HG02588 (cell line): ENCODE measurements around the gene MOB3B.

ENCODE experiments used
- ATAC-seq: cut with Tn5 transposase; IDR thresholded peaks from one replicate; pipeline ENCODE4 v1.9.1; 2021; ENCODE audit warnings: mild to moderate bottlenecking, moderate library complexity; ENCODE audit not compliant: unreplicated experiment

The MOB3B gene

DNA sequence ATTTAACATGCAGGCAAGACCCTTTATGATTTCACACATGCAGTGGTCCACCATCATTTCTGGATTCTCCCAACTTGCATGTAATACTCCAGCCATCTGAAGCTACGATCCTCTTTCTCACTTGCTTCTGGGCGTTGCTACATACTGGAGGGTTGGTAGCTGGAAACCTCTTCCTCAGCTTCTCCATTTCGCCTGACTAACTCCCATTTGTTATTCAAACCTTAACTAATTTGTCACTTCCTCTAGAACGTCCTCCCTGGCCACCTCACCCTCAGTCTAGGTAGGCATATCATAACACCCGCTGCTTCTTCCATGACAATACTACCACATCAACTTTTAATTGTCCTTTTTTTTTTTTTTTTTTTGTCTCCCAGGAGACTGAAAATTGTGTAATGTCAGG is 160.0 kb downstream of the MOB3B start:
- ATAC-seq = no peak

DNA sequence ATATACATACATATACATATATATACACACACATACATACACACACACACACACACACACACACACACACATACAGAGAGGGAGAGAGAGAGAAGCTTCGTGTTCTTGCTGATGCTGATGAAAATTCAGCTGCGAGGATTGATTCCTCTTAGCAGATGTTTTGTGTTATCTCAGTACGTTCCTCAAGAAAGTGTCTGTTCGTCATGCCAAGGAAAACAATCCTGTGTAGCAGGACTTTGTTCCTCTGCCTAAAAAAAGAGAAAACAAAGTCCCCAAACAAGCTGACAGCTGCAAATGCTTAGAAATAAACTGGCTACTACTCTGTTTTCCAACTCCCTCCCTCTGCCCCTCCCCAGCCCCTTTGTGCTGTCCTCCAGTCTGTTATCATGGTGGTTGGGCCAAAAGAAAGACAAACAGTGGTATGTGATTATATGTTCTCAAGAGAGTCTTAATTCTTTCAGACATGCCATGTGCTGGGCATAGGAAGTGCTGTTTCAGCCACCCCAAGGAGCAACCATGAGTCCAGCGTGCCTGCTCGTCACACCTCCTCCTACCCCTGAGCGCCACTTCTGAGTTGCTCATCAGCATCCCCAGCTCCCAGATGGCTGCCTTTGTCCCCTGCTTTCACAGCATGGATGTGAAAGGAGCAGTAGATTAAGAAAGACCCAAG is 161.2 kb downstream of the MOB3B start:
- ATAC-seq = no peak

DNA sequence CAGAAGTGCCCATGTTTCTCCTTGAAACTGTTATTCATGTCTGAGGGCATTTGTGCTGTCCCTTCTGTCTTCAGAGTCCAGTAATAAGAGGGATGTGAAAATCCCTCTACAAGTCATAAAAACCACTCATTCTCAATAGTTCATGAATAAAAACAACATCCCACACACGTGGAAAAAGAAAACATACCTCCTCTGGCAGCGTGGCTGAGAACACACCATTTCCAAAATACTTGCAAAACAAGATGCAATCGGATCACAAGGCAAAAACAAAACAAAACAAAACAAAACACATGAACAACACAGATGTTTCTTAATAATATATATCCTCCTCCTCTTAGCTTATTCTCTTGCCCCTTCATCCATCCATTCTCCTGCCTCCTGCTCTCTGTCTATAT is 161.7 kb downstream of the MOB3B start:
- no peak for ATAC-seq

DNA sequence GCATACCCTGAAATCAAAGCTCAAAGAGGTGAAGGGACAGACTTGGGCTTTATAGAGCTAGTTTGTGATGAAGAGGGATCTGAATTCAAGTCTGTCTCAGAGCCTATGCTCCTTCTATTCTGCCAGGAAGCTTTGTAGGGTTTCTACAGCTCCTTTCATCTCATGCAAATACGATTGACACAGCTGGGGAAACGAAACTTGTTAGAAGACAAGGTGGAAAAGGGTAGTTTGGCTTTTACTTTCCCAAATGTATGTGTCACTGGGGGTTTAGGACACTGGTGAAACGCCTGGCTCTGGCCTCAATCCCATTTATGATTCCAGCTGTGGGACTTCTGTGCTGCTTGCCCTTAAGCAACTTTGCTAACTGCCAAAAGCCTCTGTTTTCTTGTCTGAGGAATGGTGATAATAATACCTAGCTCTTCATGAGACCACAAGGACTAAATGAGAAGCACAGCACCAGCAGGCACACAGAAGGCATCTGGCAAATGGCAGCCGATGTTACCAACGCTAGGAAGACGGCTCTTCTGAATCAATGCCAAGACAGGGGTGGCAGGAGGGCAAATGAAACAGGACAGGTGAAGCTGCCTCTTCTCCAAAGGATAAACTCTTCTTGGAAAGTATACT is 162.3 kb downstream of the MOB3B start:
- ATAC-seq = peak; percentile 82

DNA sequence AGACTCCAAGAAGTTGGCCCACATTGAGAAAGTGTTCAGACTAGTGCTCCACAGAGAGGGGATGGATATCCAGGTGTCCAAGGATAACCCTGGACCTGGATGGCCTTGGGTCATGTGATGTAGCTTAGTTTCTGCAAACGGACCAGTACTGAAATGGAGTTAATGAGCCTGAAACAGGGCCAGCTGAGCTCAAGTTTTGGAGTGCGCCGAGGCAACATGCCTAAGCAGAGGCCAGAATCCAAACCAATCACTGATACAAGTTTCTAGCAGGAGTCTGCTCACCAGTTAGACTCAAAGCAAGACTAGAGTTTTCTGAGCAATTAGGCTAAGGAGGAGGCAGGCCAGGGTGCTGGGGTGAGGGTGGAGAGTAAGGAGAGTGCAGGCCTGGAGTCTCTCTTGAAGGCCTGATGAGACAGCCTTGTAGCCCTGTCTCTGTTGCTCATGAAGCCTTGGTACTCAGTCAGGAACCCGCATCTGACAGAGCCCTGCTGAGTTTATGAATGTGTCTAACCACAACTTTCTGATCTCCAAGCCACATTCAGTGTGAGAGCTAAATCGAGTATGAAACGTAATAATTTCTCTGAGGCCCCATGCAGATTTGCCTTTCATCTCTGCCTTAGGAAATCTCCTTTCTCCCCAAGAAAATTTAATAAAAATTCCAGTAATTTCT is 163.8 kb downstream of the MOB3B start:
- ATAC-seq = peak; percentile 80

DNA sequence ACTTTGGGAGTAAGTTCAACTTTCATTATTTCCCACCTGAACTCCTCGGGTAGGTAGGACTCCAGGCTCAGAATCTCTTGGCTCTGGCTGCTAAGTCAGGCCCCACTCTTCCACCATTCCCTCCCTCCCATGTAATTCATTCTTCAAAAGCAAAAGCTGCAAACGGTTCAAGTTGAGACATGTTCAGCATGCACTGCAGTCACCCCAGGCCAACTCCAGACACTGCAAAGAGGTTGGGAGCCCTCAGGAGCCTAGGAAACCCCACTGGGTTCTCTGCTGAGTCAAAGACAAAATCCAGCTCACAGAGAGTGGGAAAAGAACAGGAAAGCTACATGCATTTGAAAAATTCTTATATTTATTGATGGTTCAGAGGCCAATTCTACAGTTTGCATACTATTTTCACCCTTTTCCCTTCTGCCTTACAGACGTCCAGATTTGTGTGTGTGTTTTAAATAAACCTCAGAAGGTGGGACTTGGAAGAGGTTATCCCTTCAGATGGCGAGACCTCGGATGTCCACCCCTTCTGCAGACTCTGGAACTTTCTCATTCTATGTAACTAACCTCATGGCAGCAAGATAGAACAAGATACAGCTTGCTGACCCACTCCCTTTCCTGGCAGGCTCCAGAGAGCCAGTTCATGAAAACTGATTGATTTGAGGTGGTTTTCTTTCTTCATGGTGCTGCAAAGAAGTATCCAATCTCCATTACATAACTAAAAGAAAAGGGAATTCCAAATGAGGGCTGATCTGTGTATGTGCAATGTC is 167.0 kb downstream of the MOB3B start:
- no peak for ATAC-seq

DNA sequence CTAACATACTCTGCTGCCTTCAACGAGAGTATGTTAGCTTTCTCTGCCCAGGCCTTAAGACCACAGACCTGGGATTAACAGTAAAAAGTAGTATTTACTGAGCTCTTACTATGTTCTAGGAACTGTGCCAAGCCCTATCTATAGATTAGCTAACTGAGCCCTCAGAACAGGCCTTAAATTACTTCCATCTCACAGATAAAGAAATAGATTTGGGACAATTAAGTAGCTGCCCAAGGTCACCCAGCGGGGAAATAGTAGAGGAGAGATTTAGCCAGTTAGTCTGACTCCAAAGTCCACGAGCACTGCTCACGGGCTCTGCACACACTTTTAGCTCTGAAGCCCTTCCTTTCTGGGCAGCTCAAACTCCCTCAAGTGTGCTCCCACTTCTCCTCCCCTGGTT is 168.1 kb downstream of the MOB3B start:
- ATAC-seq = no peak

DNA sequence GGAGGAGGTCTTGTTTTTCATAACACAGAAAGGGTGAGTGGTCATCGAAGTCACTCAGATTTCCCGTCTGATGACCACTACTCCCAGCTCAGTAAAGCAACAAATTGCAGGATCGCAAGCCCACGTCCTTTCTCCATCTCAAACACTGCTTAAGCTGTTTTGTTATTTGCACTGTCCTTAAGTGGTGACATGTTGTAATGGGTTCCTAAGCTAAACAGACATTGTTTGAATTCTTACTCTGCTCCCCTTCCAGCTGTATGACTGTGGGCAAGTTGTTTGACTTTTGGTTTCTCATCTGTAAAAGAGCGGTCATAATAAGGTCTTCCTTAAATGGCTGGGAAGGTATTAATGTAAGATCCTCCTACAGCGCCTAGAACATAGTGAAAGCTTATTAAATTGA is 169.9 kb downstream of the MOB3B start:
- ATAC-seq = no peak

DNA sequence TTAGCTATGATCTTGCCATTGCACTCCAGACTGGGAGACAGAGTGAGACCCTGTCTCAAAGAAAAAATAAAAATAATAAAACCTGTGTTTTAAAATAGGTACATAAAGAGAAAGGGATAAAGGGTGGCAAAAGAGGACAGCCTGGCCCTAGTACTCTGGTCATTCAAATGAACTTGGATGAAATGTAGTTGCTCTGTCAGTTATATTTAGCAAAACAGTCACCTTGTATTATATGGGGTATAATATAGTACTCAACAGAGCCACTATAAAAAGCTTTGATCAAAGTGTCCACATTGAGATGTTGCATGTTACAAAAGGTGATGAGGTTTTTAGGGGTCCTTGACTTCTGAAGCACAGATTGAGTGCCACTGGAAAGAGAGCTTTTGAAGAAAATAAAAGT is 171.6 kb downstream of the MOB3B start:
- no peak for ATAC-seq

DNA sequence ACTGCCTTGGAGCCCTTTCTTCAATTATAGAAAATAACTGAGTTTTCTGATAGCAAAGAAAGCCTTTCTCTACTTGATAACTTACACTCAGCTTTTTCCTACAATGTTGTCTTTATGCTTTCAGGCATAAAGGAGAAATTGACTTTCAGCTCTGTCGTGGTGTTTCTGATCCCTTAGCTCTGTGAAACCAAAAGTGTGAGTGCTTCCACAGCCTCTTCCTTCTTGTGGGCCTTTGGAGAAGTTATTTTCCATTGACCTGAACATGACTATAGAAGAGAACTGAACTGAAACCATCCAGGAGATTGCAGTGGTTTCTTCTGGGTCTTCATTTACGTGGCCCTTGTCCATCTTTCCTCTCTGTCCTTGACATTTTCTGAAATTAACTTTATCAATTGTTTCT is 173.2 kb downstream of the MOB3B start:
- no peak for ATAC-seq

DNA sequence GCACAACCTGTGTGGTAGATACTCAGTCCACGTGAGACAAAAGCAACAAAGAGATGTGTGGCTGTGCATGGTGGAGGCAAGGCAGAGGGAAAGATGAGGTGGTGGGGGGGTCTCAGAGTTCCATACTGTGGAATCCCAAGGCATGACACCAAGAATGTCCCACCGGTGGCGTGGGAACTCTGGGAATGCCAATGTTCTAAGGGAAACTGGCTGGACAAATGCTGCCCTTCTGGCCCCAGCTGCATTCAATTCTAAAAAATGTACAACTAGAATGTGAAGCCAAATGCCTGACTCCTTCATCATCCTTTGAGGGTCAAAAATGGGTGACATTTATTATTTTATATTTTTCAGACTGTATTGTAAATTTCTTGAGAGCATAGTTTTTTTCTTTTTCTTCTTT is 174.4 kb downstream of the MOB3B start:
- ATAC-seq = no peak

DNA sequence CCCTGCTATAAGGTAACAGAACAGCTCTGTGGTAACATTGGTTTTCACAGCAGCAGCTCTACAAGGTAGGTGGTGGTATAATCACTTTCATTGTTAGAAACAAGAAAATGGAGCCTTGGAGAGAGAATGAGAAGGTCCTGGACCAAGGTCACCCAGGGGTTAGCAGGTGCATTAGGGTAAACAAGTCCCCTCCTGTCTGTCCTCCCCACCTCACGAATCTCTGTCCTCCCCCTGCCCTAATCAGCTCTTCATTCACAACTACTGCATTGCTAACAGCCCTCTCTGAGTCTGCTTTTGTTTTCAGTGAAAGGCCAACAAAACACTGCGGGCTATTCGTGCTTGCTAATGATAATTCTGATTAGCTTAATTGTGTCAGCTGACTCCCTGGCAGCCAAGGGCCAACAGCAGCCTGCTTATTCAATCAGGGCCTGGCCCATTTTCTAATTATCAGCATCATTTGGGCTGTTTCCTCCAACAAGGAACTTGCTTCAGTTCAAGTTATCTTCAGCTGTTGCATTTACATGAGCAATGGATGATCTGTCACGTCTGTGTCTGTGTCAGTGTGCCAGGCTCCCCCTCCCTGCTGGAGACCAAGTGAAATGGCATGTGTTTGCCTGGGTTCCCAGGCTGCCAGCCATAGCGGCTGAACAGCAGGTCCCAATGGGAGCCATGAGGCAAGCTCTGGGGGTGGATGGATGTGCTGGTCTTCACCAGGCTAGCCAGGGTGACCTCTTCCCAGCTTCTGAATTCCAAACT is 176.0 kb downstream of the MOB3B start:
- ATAC-seq = peak; percentile 81

DNA sequence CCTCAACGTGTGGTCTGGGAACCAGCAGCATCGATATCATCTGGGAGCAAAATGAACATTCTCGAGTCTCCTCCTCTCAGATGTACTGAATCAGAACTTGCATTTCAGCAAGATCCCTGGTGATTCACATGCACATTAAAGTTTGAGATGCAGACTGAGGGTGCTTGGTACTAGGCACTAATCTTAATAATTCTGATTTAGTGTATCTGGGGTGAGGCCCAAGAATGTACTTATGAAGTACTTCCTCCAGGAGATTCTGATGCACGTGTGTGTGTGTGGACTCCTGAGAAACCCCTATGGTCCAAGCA is 176.5 kb downstream of the MOB3B start:
- ATAC-seq = no peak

DNA sequence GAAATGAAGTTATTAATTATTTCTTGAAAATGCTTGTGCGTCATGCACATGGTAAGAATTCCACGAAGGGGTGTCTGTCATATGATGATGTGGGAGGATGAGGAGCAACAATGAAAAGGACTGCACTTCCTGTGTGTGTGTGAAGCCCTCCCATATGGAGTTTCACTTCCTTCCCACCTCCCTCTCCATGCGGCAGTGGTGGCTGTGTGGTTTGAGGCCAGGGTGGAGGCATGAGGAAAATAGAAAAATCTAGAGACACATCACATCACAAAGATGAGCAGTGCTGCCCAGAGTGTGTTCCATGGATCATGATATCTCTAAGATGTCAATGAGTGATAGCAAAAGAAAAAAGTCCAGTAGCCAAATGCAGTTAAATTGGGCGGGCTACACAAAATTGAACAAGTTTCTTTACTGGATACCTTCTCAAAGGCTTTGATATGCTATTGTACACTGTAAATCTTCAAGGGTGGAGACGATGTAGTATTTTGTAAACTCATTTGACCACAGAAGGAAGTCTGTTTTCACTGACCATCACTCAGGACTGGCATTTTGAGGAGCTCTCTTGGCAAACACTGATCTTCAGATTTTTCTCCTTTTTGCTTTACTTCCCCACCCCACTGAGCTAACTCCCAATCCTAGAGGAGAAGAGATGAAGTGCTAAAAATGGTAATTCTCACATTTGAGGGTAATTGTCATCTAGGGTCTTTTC is 177.0 kb downstream of the MOB3B start:
- ATAC-seq = no peak

DNA sequence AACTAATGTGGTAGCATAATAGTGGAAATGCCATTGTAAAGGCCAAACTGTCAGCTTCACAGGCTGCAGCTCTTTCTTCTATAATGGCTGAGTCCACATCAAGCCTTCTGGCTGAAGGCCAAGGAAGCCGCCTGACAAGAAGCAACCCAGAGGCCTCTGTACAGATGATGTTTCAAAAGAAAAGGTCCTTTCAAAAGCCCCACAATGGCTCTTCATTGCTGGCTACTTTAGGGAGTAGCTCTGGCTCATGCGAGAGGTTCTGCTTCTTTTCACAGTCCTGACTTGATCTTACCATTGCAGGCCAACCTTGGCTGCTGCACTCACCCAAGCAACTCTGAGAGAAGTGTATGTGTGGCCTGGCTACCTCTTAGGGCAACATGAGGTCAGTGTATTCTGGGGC is 178.2 kb downstream of the MOB3B start:
- ATAC-seq = no peak

DNA sequence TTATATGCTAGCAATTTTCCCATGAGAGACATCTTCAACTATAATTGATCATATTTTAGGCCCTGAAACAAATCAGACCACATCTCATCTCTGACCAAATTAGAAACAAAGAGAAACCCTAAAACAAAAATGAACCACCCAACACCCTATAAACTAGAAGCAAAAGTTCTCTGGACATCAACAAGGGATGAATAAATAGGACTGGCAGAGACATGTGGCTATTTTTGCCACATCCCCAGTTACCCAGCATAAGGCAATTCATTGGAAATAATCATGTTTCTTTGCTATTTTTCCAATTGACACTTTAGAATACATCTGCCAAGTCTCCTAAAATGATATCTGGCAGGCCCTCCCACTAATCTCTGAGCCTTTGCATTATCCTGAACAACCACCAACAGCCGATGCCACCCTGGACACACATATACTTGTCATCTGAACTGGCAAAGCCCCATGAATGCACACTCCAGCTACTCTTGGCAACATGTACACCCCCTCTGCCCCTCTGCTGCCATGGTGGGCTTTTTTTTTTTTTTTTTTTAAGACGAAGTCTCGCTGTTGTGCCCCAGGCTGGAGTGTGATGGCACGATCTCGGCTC is 179.1 kb downstream of the MOB3B start:
- no peak for ATAC-seq

DNA sequence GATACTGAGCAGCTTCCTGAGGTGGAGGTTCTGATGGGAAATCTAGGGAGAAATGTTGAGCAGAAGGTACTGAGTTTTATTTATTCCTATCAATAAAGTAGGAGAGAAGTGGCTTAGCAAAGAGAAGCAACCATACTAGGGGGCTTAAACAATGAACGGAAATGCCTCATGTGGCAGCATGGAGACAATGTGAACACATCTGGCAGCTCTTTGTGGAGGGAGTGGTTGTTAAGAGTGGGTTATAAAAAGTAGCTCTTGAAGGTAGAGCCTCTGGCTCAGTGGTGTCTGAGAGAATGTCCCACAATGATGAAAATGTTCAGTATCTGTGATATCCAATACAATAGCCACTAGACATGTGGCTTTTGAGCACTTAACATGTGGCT is 179.9 kb downstream of the MOB3B start:
- ATAC-seq = no peak

DNA sequence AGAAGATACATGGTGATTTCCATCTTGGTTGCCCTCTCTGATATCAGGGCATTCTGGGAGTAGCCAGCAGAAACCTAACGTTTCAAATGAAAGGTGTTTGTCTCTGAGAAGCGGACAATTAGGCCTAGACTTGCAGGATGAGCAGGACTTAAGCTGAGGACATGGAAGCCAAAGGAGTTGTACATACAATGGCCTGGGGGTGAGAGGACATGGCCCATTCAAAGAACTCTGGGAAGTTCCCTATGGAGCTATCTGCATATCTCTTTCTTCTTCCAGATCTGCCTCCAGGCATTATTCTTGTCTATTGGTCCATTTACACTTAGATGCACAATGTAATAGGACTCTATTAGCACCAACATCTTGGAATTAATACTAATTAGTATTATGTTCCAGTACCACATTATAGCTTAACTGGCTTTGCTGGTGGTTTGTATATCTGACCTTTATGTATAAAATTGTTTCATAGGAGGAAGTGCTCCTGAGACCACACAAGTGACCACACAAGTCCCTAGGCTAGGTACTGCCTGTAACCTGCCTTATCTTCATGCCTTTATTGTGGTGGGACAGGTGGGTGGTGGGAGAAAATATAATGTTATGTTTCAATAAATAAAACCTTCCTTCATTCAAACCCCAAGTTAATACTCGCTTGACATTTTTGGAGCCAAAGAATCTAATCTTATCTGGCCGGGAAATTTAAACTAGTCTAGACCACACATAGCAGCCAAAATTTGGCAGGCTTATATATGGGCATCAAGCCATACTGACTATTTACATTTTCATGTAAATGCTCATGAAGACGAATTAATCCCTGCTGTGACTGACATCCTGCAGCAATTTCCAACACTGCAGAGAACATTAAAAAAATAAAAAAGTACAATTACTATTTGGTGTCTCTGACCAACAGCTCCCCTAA is 180.6 kb downstream of the MOB3B start:
- ATAC-seq = no peak

DNA sequence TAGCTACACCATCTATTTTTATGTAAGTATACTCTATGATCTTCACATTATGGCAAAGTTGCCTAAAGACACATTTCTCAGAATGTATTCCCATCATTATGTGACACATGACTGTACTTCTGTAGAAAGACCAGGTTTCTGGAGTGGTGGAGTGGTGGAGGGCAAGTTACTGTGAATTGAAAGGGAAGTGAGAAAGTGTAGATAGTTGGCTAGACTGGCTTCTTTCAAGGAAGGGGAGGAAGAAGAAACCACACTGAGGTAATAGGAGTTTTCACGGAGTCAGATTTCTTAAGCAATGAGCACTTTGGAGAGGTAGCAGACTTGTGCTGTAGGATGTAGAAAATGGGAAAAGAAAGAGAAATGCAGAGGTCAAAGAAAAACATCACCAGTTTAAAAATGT is 181.7 kb downstream of the MOB3B start:
- no peak for ATAC-seq
